Endothelial cell (in vitro differentiated cells): ENCODE measurements around the gene FKBP2. TPM values are rescaled to one million over a fixed set of nuclear protein-coding genes. Genes with fewer than 3 reads are reported as not detected.
A peak's percentile ranks its signal among the peaks of the same experiment; 100 is the strongest.
"Not testable (repeated sequence)": the region's sequence is repeated elsewhere in the genome, so short reads cannot be mapped to it uniquely, and the experiment has no call there.

Experiments used
- DNase-seq: peaks from one replicate; pipeline ENCODE4 v3.0.0; 2021; ENCODE audit warnings: low spot score
- H3K27ac Mint-ChIP-seq: one replicate; pipeline ENCODE4 v1.8.0; 2021; ENCODE audit warnings: mixed read lengths, inconsistent platforms; ENCODE audit not compliant: unreplicated experiment
- H3K27me3 Mint-ChIP-seq: one replicate; pipeline ENCODE4 v1.8.0; 2021; ENCODE audit warnings: mild to moderate bottlenecking, moderate library complexity, mixed read lengths, inconsistent platforms; ENCODE audit not compliant: unreplicated experiment
- H3K36me3 Mint-ChIP-seq: one replicate; pipeline ENCODE4 v1.8.0; 2021; ENCODE audit warnings: mild to moderate bottlenecking, low read depth, mixed read lengths, inconsistent platforms; ENCODE audit not compliant: unreplicated experiment
- H3K4me1 Mint-ChIP-seq: one replicate; pipeline ENCODE4 v1.8.0; 2021; ENCODE audit warnings: mild to moderate bottlenecking, mixed read lengths, inconsistent platforms; ENCODE audit not compliant: unreplicated experiment
- H3K4me3 Mint-ChIP-seq: one replicate; pipeline ENCODE4 v1.8.0; 2021; ENCODE audit warnings: mild to moderate bottlenecking, mixed read lengths, inconsistent platforms; ENCODE audit not compliant: unreplicated experiment
- H3K9me3 Mint-ChIP-seq: one replicate; pipeline ENCODE4 v1.8.0; 2021; ENCODE audit warnings: mixed read lengths, inconsistent platforms; ENCODE audit not compliant: unreplicated experiment
- CTCF ChIP-seq: fragments of 200-600 bp; sonication (generic); IDR thresholded peaks from one replicate; pipeline ENCODE4 v1.5.0; 2021; ENCODE audit warnings: antibody characterized with exemption; ENCODE audit not compliant: unreplicated experiment
- total RNA-seq: library from RNA; stranded (reverse); fragmentation: NEBNext Ultra II Directional; extraction: Animal tissue kit (Norgen Biotek cat#: 25700); gene quantifications from one replicate; pipeline ENCODE4 v1.2.1, GENCODE V29; 2021; ENCODE audit not compliant: unreplicated experiment

Gene FKBP2
- total RNA-seq, 1 donor from 2014 or later, result 35.3 TPM

DNA sequence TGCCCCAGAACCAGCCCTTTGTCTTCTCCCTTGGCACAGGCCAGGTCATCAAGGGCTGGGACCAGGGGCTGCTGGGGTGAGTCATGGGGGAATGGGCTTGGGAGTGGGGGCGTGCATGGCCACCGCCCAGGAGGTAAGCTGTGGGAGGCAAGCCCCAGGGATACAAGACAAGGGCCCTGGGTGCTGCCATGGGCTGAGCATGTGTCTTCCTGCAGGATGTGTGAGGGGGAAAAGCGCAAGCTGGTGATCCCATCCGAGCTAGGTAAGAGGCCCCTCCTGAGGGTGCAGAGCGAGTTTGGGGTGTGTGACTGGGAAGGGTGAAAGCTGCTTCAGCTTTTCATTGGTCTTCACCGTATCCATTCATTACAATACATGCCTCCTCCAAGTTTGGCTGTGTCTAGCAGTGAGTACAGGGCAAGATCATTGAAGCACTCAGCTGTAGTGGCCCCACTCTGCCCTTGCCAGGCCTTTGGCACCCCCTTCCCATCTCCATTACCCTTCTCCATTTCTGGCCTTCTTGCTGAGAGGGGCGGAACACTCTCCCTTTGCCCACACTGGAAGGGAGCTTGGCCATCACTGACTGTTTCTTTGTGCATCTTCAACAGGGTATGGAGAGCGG lies 2.5 kb downstream of the FKBP2 start:
- Mint-ChIP-seq H3K9me3 (no peaks in the 10 kb centered on the region), H3K4me1 (peaks cover 15% of the 10 kb centered on the region), H3K4me3 (peak overlapping the region; percentile 62), H3K36me3 (peaks cover 11% of the 10 kb centered on the region), H3K27ac (peak overlapping the region; percentile 42), H3K27me3 (peaks cover 17% of the 10 kb centered on the region)
- no peak for DNase-seq
- TF ChIP-seq CTCF, result no peak

GRCh38 chr11:64244107-64244506 lies 3.2 kb downstream of the FKBP2 start:
- H3K27me3 Mint-ChIP-seq, result peaks cover 17% of the 10 kb centered on the region
- H3K27ac Mint-ChIP-seq, result no peak overlapping the region
- TF ChIP-seq CTCF, result no peak
- H3K4me3 Mint-ChIP-seq, result peak overlapping the region; percentile 62
- peaks cover 11% of the 10 kb centered on the region for H3K36me3 Mint-ChIP-seq
- H3K4me1 Mint-ChIP-seq, result peaks cover 16% of the 10 kb centered on the region
- no peak for DNase-seq
- H3K9me3 Mint-ChIP-seq, result no peaks in the 10 kb centered on the region

DNA sequence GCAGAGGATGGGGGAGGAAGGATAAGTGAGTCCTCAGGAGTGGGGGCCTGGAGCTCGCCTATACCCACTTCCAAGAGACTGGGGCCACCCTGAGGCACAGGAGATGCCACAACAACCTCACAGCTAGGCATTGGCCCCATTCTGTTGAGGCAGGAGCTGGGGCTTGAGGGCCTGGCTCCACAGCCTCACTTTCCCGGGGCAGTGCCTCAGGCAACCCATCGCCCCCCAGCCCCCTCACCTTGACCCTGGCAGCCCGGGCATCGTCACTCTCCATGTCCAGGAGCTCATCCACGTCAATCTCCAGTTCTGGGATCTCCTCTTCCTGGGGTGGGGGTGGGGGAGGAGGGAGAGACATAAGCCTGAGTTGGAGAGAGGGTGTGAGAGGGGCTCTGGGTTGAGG lies 4.1 kb downstream of the FKBP2 start:
- Mint-ChIP-seq H3K27ac (no peak overlapping the region), H3K4me1 (peaks cover 25% of the 10 kb centered on the region), H3K4me3 (peak overlapping the region; percentile 91)

DNA sequence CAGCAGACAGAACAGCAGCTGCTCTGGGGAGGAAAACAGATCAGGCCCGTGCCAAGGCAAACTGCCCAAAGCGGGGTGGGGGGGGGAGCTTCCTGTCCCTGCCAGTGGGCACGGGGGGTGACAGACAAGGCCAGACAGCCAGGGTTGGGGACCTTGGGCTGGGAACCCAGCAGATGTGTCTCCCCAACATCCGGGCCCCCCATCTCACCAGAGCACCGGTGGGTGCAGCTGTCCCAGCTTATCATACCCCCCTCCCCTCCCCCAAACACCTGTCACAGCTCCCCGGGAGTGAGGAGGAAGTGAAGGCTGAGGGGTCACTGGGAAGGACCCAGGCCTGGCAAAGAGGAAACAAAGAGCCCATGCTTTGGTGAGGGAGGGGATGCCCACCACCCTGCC lies 4.5 kb downstream of the FKBP2 start:
- peak overlapping the region; percentile 91 for H3K4me3 Mint-ChIP-seq
- TF ChIP-seq CTCF, result no peak
- peaks cover 23% of the 10 kb centered on the region for H3K4me1 Mint-ChIP-seq
- no peaks in the 10 kb centered on the region for H3K9me3 Mint-ChIP-seq
- no peak overlapping the region for H3K27ac Mint-ChIP-seq
- peaks cover 11% of the 10 kb centered on the region for H3K36me3 Mint-ChIP-seq
- H3K27me3 Mint-ChIP-seq, result peaks cover 8% of the 10 kb centered on the region
- no peak for DNase-seq

More for the DNA sequence above, 4.1 kb downstream of the FKBP2 start:
- Mint-ChIP-seq H3K36me3 (peaks cover 11% of the 10 kb centered on the region), H3K9me3 (no peaks in the 10 kb centered on the region), H3K27me3 (peaks cover 12% of the 10 kb centered on the region)
- no peak for DNase-seq
- TF ChIP-seq CTCF, result no peak

GRCh38 chr11:64245797-64246620 lies 5.1 kb downstream of the FKBP2 start:
- peaks cover 22% of the 10 kb centered on the region for H3K4me1 Mint-ChIP-seq
- no peaks in the 10 kb centered on the region for H3K9me3 Mint-ChIP-seq
- H3K27me3 Mint-ChIP-seq, result peaks cover 8% of the 10 kb centered on the region
- TF ChIP-seq CTCF, result no peak
- H3K36me3 Mint-ChIP-seq, result peaks cover 11% of the 10 kb centered on the region
- no peak for DNase-seq
- peak overlapping the region; percentile 91 for H3K4me3 Mint-ChIP-seq
- H3K27ac Mint-ChIP-seq, result no peak overlapping the region

DNA sequence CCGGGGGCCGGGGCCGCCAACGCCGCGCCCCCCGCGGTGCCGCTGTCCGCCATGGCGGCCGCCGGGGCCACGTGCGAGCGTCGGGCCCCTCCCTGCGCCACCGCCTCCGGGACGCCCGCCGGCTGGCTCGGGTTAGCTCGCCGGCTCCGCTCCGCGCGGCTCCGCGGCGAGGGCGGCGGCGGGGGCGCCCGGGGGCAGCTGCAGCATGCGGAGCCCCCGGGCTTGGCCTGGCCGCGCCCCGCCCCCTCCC lies 5.7 kb downstream of the FKBP2 start:
- not testable (repeated sequence) for H3K27ac Mint-ChIP-seq, H3K4me3 Mint-ChIP-seq, DNase-seq, H3K27me3 Mint-ChIP-seq, H3K9me3 Mint-ChIP-seq
- H3K36me3 Mint-ChIP-seq, result peaks cover 11% of the 10 kb centered on the region
- H3K4me1 Mint-ChIP-seq, result peaks cover 22% of the 10 kb centered on the region
